DMS153 treated with DMSO at 0.1 percent for 48 hours (cell line): ENCODE measurements around the gene CTAGE8.
"Not testable (repeated sequence)": the region's sequence is repeated elsewhere in the genome, so short reads cannot be mapped to it uniquely, and the experiment has no call there.

Source experiments
- DNase-seq: peaks from one replicate; lab custom pipeline; 2025; ENCODE audit not compliant: unreplicated experiment; lab: John Stamatoyannopoulos, UW

Gene CTAGE8

DNA sequence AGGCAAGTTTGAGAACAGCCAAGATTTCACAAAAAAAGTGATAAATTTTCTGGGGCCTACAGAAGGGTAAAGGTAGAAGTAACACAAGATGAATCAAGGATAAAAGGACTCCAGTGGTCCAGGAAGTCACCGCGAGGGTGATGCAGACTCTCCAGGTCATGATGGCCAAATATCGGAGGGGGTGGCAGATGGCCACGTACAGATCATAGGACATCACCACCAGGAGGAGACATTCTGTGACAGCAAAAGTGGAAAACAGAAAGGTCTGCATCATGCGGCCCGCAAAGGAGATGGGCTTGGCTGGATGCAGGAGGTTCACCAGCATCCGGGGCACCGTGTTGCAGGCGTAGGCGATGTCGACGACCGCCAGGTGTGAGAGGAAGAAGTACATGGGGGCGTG lies 10.0 kb downstream of the CTAGE8 start:
- not testable (repeated sequence) for DNase-seq

DNA sequence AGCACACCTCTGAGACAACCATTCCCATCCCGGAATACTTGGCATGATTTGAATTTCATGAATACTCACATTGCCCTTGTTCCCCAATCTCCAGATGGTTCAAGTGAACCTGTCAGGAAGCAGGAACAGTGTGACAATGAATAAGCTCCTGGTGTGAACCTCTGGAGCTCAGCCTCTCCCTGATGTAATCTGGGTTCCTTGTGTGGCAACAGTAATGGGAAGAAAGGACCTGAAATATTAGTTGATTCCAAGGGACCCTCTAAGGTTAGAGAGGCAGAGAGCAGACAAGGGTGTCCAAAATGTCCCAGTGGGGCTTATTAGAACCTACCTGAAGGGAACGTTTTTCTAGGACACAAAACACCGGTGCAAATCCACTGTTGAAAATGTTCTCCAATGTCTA lies 13.0 kb downstream of the CTAGE8 start:
- no peak for DNase-seq

DNA sequence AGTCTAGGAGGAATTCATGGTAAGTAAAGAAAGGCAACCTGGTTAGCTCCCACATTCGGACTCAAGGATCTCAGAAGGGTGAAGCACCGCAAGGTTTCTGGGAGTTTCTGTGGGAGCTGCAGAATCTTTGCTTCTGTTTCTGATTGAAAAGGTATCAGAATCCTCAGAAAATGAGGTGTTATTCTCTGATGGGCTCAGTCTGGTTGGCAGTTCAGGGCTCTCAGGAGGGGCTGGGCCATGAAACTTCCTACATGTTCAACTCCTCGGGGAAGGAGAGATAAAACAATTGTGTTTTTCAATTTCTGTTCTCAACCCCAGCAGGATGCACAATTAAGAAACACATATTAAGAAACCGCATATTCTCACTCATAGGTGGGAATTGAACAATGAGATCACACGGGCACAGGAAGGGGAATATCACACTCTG lies 13.6 kb downstream of the CTAGE8 start:
- no peak for DNase-seq

DNA sequence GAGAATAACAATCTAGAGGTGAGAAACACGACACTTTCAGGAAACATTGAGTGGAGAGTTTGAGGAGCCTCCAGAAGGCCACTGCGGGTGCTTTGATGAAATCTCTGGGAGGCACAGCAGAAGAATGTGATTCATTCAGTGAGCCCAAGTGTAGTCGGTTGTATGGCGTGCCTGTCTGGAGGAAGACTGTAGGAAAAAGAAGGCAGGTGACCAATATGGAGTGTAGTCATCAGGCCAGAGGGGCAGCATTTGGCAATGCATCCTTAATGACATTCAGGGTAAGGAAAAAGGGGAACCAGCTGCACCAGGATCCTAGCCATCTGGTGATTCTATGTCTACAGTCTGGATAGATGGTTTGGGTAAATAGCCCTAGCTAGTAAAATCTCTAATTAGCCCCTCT lies 16.8 kb downstream of the CTAGE8 start:
- DNase-seq = not testable (repeated sequence)

DNA sequence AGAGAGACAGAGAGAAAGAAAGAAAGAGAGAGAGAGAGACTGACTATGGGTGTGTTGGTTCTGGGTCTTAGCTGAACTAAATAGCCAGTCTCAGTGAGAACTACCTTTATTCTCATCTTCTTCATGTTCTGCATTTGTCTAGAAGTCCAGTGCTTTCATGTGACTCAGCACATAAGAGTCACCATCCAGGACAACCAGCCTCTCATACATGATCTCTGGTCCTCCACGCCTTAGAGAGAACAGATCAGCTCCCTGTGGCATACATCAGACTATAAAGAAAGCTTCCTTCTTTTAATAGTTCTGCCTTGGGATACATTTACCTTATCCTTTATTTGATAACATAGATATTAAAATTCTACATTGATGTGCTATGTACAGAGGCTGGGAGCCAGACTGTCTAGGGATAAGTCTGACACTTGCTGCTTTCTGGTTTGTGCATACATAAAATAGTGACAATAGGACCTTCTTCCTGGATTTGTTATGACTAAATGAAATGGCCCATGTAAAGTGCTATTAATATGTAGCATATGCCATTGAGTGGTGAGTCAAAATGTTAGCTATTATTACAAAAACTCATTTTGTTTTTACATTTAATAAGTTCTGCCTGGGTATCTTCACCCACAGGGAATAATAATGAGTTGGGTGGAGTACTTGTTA lies 21.3 kb downstream of the CTAGE8 start:
- not testable (repeated sequence) for DNase-seq

DNA sequence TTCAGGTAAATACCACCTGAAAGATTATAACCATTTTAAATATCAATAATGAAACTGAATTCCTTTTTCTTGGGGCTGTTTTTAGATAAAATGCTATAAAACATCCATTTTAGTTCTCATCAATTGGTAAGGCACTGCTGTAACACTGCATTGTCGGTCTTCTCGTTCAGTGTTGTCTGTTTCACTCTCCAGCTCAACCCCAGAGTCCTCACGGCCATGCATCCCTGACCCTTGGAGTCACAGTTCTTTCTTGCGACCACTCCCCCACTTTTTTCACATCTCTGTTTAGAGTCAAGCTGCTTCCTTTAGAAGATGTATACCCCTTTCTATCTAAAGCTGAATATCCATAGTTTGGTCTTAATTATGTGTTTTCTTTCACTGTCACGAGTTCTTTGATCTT lies 22.1 kb downstream of the CTAGE8 start:
- DNase-seq = not testable (repeated sequence)

DNA sequence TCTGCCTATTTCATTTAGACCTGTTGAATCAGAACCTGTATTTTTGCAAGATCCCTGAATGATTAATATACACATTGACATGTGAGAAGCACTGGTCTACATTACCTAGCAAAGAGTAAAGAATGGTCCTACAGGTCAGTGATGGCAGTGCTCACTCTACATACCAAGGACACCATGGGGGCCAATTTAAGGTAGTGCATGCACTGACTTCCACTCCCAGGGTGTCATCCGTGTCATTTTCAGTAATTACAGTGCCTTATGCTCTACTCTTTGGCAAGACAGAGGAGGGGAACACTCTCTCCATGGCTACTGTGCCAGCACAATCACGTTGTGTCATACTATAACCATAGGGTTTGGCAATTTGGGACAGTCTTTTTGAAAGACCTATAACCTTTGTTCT lies 23.7 kb downstream of the CTAGE8 start:
- not testable (repeated sequence) for DNase-seq

DNA sequence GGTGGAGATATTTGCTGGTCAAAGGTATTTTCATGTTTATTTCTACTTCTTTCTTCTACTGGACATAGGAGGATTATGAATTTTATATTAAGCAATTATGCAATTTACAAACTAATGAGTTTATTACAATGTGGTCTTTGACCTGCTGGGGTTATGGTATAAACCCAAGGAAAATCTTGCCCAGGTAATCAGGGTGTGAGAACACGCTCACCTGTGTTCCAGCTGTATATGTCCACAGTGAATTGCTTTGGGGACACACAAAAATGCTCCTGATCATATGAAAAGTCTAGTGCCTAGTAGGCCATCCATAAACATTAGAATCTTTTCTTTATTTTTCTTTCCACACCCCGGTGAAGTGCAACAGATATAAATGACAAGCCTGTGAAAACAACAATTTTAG lies 29.7 kb downstream of the CTAGE8 start, which contains the start of gene OR2A42:
OR2A42 (minus strand) TSS at position 241 of the 400 bp plus-strand sequence. CDS start 6,762 bp downstream, outside the sequence.
- DNase-seq = not testable (repeated sequence)

DNA sequence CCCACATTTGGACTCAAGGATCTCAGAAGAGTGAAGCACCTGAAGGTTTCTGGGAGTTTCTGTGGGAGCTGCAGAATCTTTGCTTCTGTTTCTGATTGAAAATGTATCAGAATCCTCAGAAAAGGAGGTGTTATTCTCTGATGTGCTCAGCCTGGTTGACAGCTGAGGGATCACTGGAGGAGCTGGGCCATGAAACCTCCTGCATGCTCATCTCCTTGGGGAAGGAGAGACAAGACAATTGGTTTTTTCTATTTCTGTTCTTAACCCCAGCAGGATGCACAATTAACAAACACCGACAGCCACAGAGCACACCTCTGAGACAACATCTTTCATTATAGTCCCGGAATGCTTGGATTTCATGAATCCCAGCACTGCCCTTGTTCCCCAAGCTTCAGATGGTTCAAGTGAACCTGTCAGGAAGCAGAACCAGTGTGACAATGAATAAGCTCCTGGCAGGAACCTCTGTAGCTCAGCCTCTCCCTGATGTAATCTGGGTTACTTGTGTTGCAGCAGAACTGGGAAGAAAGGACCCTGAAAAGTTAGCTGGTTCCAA lies 30.5 kb downstream of the CTAGE8 start:
- DNase-seq = not testable (repeated sequence)

DNA sequence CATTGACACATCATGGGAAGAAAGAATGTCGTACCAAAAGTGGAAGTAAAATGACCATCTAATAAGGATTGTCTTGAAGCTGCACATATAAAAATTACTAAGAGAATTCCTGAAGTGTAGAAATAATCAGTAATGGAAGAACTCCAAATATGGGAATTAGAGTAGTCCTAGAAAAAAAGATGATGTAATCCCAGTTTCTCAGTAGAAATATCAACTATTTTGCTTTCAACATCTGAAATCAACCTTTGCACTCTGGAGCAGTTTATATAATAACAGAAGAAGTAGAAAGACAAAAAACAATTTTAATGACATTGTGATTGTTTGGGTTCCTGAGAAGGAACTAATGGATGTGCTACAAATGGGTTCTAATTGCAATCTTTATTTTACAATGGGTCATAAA lies 36.0 kb downstream of the CTAGE8 start:
- DNase-seq = not testable (repeated sequence)

DNA sequence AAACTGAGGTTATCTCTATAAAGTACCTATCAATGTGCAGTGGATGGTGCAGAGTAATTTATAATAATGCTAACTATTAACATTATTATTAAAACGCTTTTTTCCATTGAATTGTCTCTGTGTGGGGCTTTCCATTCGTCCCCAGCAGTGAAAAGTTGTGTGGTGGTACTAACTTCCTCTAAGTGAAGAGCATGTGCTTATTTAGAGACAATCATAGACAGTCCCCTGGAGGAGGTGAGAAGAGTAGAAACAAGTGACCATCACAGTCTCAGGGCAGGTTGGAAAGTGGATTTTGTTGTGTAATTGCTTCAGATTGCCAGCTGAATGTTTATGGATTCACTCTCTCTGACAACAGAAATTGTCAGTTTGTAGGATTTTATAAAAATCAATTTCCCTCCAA lies 38.1 kb downstream of the CTAGE8 start:
- not testable (repeated sequence) for DNase-seq

DNA sequence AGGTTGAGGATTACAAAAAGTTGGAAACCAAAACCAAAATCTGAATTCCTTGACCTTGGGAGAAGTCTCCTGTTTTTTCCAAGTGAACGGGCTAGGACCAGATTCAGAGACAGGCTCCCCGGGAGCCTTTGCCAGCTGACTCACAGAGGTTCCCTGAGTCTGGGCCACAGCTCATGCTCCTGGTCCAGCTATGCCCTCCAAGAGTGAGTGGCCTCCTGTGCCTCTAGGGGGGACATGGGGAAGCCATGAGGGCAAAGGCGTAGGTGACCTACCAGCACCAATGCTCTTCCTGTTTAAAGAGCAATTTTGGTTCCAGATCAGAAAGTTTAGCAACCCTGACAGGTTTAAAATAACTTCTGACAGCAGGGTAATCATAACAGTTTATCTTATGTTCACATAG lies 40.3 kb downstream of the CTAGE8 start:
- not testable (repeated sequence) for DNase-seq

DNA sequence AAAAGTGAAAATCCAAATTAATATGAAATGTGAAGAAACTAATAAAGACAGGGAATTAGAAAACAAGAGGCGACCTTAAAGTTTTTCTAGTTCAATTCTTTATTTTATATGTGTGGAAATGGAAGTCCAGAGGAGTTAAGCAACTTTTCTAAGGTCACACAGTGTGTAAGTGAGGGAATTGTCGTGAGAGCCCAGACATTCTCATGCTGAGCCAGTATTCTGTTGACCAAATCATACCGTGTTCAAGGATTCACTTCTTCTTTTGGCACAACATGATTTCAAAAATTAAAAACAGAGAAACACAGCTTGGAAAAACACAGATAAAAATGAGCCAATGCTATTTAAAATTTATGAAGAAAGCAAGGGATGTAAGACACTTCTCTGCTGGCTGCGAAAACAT lies 42.2 kb downstream of the CTAGE8 start:
- DNase-seq = not testable (repeated sequence)

DNA sequence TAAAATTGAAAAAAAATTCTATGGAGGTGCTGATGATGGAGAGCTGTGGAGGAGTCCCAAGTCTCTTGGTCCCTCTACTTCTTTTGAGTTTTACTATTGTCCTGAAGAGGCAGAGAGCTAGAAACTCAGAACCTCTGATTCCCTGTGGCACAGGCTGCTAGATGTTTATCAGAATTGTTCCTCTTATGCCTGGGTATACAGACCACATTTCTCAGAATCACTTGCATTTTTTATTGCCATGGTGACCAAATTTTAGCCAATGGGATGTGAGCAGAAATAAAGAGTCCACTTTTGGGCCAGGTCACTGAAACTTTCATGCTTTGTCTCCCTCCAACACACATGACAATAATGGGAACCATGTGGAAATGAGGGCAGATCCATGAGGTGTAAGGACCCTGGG lies 45.4 kb downstream of the CTAGE8 start:
- not testable (repeated sequence) for DNase-seq

DNA sequence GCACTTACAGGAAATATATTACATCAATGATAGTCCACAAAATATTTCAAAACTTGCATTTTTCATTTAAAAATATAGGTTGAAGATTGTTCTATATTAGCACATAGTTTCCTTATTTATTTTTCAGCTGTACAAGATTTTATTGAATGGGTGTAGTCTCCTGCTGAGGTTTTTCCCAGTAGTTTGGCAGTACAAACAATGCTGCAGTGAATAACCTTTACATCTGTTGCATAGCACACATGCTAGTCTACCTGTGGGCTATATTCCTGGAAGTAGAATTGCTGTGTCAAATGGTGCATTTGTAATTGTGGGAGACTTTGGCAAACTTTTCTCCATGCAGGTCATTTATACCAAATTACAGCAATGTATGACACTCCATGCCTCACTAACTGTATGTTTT lies 48.6 kb downstream of the CTAGE8 start:
- not testable (repeated sequence) for DNase-seq

DNA sequence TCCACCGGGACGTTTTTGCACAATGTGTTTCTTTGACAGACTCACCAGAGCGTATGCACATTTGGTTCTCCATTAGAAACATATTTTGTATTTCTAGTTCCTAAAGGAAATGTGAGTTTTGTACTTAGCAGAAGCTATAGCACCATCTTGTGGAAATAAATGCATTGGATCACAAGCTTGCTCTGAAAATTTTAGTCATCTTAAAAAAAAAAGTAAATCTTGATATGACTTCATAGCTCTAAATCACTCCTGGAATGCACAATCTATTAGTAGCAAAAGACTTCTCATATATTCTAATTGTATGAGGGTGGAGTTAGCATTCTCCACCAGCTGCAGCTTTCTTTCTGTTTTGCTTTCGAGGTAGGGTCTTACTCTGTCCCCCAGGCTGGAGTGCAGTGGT lies 49.9 kb downstream of the CTAGE8 start:
- not testable (repeated sequence) for DNase-seq

DNA sequence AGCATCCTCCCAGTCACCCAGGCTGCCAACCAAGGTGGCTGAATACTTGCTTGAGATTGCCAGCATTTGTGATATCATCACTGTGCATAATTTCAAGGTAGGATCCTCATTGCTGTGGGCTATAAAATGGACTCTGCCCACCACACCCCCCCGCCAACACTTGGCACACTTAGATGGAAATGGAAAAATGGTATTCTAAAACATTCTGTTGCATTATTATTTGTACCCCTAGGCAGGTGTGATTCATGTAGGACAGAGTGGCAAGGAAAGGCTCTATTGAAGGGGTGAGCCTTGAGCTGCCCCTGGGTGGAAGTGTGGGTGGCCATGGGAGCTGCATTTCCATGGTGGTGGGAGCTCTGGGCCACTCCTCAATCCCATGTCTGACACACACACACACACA lies 50.5 kb downstream of the CTAGE8 start:
- not testable (repeated sequence) for DNase-seq

DNA sequence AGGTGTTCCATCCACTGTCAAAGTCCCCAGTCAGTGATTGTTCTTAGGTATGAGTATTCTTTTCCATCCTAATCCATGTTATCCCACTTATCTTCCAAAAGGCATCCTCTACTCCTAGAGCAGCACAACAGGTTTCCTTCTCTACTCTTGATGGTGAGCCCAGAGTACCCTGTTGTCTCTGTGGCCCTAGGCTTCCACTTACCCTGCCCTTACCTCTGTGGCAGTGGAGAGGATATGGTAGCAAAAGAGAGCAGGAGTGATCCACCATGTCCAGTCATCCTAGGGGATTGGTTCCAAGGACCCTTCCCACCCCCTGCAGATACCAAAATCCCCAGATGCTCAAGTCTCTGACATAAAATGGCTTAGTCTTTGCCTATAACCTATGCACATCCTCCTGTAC lies 51.9 kb downstream of the CTAGE8 start:
- not testable (repeated sequence) for DNase-seq
